ENCODE measurements around the gene IKZF4.

GRCh38 chr12:56086096-56086495 lies 65.3 kb downstream of the IKZF4 start:
- no peak for TF ChIP-seq CTCF (IDR thresholded peaks at IDR 0.05 in 2 of 3, conservative IDR thresholded peaks at IDR 0.05 in 1 of 3; ENCODE audit: control insufficient read depth in 2 of 3, extremely low read depth in 1 of 3, insufficient read depth in 1 of 3, low read depth in 3 of 3, low read length in 3 of 3)
- TF ChIP-seq ELK1 (IDR thresholded peaks at IDR 0.05; ENCODE audit: low read depth, low read length) = no peak
- TF ChIP-seq POLR2A (IDR thresholded peaks at IDR 0.05; ENCODE audit: low read depth, low read length) = no peak
- no peak for TF ChIP-seq JUNB (IDR thresholded peaks at IDR 0.05)
- TF ChIP-seq NR2C1 (IDR thresholded peaks at IDR 0.05) = no peak
- TF ChIP-seq FOXM1 (IDR thresholded peaks at IDR 0.05; ENCODE audit: low read depth, low read length) = no peak
- TF ChIP-seq SREBF2 (IDR thresholded peaks at IDR 0.05; ENCODE audit: low read length) = no peak
- TF ChIP-seq, protein P1, sequence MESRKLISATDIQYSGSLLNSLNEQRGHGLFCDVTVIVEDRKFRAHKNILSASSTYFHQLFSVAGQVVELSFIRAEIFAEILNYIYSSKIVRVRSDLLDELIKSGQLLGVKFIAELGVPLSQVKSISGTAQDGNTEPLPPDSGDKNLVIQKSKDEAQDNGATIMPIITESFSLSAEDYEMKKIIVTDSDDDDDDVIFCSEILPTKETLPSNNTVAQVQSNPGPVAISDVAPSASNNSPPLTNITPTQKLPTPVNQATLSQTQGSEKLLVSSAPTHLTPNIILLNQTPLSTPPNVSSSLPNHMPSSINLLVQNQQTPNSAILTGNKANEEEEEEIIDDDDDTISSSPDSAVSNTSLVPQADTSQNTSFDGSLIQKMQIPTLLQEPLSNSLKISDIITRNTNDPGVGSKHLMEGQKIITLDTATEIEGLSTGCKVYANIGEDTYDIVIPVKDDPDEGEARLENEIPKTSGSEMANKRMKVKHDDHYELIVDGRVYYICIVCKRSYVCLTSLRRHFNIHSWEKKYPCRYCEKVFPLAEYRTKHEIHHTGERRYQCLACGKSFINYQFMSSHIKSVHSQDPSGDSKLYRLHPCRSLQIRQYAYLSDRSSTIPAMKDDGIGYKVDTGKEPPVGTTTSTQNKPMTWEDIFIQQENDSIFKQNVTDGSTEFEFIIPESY (IDR thresholded peaks at IDR 0.05) = no peak
- TF ChIP-seq SIN3A (IDR thresholded peaks at IDR 0.05; ENCODE audit: low read depth, low read length) = no peak
- TF ChIP-seq EZH2 (IDR thresholded peaks at IDR 0.05; ENCODE audit: borderline replicate concordance, control insufficient read depth, low read depth, low read length) = no peak
- TF ChIP-seq MYC (IDR thresholded peaks at IDR 0.05; ENCODE audit: insufficient read depth, insufficient read length, insufficient replicate concordance, low read length, severe bottlenecking) = no peak

Measured in GM12878 (cell line).